ENCODE results near the gene RAD51B.

The RAD51B gene

DNA sequence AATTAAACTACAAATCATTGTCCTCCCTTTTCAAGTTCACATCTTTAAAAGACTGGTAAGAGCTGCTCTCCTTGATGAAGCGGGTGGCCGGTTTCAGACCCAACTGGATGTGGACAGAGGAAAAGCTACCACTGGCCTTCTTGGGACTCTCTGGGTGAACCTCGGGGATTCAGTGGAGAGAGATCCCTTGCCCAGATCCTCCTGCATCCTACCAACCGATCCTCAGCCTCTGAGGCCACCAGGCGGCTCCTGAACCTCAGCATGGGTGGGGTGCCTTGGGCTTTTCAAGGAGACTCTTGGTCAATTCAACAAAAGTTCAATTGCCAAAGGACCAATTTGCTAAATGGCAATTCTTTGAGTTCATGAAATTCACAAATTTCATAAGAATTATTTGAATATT, 888.8 kb downstream of the RAD51B start:
- no peak for DNase-seq

DNA sequence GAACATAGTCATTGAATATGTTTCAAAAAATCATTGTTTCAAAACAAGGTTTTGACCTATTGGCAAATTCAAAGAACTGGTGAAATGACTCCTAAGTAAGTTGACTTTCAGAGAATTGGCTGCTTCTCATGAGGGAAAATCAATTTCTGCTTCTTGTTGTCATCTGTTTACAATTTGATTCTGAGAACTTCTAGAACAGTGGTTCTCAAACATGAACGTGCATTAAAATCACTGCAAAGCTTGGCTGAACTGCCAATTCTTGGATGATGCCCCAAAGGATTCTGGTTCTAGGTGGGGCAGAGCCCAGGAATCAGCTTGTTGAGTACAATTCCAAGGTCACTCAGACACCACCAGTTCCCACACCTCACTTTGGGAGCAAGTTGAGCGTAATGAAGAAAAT, 889.4 kb downstream of the RAD51B start:
- no peak for DNase-seq

DNA sequence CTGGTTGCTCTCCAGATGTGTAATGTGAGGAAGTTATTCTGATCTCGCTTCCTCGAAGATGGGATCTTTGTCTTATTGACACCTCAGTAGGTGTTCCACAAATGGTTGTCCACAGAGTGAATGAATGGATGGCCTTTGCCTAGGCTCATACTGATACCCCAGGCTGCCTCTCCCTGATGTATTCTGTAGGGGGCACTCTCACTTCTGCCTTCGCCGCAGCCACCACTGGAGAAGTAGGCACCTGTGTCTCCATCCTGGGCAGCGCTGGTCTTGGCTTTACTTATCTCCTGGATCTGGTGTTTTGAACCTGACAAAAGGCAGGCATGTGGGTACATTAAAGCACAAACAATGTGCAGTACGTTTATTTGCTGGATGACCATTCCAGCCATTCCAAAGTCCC, 891.2 kb downstream of the RAD51B start:
- no peak for DNase-seq

DNA sequence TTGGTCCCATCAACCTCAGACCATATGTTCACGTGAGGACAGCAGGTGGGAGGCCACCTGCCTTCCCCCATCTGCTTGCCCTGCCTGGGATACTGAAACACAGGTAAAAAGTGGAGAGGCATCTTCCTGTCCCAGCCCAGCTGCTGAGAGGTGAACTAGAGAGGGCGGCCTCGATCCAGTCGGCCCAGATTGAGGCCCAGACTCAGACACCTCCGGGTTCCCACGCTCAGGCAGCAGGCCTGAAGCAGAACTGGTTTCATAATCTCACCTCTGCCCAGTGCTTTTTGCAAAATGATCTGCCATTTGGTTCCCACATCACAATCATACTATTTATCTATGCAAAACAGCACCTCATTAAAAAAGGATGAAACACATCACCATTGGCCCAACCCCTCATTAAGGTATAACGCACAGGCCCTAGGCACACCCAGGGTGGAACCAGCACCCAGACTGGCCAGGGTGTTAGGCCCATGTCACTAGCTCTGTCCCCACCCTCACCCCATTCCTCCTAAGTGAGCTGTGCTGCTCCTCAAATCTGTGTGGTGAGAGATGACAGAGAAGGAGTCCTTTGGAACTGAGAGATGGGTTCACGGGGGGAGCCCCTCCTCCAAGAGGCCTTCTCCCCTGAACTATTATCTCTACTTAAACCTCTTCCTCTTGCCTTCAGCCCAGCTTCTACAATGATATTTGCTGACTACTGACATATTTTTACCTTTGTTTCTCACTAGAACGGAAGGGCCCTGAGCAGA, 892.2 kb downstream of the RAD51B start:
- DNase-seq, result no peak

DNA sequence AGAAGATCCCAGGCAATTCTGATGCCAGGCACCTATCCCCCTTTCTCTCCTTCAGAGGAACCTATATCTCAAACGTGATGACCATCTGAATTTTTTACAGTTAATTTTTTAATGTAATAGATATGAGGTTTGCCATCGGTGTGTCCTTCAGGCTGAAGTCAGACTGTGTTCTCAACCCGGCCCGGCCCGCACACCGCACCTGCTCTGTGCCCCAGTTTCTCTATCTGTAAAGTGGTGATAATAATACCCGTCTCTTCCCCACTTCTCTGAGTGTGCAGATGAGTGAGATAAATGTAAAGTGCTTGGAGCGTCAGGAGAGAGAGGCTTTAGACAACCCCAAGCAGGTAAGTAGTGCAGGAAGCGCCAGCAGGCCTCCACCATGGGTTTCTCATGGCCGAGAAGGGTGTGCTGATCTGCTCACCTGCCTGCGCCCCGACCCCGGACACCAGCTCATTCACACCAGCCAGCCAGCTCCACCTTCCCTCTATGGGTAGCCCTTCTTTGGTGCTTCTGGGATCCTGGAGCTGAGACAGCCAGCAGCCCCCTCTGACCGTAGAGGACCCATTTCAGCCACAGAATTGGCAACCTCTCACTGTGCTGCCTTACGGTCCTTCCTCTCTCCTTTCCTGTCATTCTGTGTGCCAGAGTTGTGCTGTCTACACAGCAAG, 893.3 kb downstream of the RAD51B start:
- DNase-seq, result no peak

DNA sequence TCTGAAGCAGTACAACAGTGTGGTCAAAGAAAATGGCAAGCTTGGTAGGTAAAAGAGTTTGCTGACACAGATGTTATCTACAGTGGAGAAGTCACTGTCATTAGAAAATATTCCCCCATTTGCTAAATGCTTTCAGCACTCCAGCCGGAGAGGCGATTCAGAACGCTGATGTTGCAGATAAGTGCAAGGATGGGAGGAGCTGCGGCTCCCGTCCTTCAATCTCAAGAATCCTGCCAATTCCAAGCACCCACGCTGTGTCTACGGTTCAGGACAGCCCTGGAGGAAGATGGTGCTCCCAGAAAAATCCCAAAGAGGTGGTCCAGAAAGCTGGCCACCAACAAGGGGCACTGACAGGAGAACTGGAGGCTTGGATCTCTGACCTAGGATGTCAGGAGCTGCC, 894.2 kb downstream of the RAD51B start:
- no peak for DNase-seq

DNA sequence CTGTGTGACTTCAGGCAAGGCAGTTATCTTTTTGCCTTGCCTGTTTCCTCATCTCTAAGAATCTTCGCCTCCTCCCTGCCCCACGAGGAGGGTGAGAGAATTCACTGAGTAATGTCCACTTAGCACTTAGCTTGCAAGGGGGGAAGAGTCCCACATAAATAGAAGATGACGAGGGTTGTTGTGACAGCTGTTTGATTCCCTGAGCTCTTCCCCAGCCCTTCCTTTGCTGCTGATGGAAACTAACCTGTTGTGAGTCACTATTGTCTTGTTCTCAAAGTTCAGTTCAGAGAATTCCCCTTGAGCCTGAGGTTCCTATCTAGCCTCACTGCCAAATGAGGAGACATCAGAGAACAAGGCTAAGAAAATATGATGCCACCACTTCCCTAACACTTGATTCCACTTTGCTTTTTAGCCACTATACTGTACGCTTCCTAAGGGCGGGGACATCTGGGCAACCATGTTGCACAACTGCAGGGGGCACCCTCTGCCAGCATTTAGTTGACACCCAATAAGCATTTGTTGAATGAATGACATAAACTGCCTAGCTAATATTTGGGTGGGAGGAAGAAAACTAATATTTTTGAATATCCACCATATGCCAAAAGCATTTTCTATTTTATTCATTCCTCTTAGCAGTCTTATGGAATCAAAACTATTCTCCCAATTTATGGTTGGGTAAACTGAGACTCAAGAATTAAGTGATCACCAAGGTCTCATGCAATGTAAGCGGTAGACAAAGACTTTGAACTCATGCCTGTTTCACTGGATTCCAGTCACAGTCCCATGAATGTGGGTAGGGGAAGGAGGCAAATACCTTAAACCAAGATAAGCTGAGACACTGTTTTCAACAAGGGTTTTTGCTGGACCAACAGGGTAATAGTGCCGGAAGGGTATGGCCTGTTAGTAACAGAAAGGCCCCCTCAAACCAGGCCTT, 895.7 kb downstream of the RAD51B start:
- DNase-seq, result no peak

DNA sequence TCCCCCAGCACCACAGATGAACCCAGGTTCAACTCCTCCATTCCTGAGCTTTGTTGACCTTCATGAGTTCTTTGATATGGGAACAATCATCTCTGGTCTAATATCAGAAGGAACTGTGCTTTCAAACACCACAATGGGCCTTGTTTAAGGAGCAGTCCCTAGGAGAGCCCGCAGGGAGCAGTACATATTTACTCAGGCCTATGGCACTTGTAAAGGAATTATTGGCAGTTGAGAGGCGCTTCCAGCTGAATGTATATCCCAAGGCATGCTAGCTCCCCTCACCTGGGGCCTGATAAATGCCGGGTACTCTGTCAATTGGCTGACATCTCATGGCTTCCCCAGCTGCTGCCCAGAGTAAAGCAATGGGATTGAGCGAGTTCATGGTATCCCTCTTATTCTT, 897.1 kb downstream of the RAD51B start:
- DNase-seq, result no peak

DNA sequence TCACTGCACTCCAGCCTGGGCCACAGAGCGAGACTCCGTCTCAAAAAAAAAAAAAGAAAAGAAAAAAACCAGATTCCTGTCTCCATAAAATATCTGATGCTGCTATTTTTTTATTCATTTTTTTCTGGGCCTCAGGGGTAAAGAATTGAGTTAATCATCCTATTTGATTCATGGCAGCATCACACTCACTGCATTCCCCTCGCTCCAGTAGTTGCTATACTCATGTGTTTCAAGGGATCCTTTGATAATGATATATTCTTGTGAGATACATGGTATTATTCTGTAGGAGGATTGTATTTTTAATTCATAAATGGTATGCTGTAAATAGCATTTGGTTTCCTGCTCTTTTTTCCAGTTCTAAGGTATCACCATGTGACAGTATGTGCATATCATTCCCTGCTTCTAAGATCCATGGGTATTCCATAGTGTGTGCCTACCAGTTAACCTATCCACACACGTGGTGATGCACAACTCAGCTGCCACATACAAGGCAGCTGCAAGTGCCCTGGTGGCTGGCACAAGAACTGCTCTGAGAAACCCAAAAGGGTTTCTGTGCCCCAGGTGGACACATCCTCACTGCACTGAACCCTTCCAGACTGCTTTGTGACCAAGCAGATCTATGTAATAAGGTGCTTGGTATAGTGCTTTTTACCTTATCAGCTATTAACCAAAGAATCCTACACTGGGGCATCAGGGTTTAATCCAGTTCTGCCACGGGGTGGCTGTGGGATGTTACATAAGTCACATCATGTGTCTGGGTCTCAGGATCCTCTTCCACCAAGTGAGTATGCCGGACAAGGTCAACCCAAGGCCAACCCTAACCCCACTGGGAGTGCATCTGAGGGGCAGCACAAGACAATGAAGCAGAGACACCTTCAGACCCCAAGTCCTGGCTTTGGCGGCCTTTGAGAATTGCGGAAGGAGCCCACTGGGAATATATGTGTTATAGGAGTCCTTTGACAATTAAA, 898.7 kb downstream of the RAD51B start:
- DNase-seq, result no peak

DNA sequence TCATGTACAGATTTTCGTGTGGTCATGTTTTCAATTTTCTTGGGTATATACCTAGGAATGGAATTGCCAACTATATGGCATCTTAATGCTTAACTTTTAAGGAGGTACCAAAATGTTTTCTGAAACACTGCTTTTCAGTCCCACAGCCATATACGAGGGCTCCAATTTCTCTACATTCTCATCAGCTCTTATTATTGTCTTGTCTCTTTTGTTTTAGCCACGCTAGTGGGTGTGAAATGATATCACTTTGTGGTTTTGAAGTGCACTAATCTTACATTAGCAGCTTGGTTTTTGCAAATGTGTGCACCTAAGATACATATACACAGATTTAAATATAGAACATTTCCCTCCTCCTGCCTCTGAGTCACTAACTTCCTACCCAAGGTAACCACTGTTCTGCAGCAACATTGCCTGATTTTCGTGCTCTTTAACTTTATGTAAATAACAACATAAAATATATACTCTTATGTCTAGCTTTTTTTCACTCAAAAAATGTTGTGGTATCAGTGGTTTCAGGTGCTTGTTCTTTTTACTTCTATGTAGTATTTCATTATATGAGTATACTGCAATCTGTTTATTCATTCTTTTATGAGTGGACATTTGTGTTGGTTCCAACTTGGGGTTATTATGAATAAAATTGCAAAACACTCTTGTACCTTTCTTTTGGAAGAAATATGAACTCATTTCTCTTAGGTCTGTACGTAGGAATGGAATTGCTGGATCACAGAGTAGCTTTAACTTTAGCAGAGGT, 900.2 kb downstream of the RAD51B start:
- DNase-seq, result no peak

DNA sequence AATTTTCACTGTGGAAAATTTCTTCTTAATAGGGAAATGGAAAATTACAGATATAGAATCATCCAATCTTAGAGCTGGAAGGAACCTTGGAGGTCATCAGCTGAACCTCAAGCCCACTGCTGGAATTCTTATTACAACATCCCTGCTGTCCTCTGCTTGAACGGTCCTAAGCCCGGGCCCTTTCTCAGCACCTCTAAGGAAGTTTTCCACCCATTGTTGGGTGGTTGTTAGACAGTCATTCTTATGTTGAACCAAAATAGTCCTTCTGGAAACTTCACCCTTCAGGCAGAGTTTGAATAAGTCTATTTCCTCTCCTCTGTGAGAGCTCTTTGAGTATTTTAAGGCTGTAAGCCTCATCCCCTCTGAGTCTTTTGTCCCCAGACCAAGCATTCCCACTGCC, 902.6 kb downstream of the RAD51B start:
- DNase-seq, result no peak

DNA sequence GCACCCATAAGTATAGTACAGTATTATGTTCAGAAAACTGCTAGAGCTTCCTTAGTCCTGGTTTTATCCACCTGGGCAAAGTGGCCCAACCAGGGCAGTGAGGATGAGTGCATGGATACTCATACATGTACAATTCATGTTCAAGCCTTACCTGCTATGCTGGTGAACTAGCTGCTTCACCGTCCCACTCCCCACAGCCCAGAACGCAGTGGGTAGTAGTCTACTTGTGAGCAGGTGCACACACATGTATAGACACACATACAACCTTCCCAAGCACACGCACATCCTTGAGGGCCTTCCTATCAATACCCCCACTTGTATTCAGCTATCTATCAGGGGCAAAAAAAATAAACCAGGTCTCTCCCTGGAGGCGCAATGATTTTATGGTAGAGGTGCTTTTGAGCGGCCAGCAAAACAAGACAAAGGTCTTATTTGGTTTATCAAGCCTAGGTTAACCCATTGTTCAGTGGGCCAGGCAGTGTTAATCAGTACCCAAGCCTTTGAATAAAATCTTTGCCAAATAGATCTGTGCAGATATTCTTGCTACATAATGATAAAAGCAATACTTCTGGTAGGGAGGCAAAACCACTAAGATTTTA, 903.5 kb downstream of the RAD51B start:
- no peak for DNase-seq

DNA sequence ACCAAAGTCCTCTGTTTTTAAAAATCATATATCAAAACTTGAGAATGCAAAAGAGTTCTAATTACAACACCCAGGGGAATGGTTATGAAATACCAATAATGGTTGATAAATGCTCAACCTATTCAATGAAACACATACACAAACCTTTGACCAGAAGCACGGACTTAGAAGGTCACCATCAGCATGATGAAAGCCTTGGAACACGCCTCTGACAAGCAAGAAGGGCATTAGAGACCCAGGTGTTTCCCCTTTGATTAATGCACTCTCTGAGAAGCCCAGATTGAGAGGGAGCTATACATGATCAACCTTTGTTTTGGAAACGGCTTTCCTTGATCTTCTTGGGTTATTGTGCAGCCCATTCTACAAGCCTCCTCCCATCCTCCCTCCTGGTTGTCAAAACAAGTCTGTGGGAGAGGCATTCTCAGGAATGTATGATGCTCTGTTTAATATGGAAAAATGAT, 904.3 kb downstream of the RAD51B start:
- DNase-seq, result no peak

DNA sequence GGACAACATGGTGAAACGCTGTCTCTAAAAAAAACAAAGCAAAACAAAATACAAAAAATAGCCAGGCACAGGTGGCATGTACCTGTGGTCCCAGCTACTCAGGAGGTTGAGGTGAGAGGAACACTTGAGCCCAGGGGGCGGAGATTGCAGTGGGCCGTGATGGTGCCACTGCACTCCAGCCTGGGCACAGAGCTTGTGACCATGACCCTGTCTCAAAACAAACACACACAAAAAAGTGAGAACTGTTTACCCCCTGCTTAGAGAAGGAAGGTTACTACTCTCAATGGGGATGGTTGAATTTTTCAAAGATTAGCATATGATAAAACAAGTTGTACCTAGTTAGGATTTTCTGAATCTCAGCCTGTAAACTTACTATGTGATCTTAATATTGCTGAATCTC, 905.3 kb downstream of the RAD51B start:
- DNase-seq, result no peak

DNA sequence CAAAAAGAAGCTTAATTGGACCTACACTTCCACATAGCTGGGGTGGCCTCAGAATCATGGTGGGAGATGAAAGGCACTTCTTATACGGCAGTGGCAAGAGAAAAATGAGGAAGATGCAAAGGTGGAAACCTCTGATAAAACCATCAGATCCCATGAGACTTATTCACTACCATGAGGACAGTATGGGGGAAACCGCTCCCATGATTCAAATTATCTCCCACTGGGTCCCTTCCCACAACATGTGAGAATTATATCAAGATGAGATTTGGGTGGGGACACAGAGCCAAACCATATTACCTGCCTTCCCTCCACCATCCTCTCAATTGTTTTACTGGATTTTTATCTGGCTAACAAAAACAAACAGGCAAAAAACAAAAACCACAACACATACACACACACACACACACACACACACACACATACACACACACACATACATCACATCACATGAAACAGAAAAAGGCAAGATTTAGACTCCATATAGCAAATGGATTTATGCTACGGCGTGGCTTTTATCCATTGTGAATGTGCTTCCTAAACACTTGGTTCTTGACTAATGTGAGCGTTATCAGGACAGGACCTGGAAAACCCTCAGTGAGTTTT, 906.6 kb downstream of the RAD51B start:
- no peak for DNase-seq

DNA sequence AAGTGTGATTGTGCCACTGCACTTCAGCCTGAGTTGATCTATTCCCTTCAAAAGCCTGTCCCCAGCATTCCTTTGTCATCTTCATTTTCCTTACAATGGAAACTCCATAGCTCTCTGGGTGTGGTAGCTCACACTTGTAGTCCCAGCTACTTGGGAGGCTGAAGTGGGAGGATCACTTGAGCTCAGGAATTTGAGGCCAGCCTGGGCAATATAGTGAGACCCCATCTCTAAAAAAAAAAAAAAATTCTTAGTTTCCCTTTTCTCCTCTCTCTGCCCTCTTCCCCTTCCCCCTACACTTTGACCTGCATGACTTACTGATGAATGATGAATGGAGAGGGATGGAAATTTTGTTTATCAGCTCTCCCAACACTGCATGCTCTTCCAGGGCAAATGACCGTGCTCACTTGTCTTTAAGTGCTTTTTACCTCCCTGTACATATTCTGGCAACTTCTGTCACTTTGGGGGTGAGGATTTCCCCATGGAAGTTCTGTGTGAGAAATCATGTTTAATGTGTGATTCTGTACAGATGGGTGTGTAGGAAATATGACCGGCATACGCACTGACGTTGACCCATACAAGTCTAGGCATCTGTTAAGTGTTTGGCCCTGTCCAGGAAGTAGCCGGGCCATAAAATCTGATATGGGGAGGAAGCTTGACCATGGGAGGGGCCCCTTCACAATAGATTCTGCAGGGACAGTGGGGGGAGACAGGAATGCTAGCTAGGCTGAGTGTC, 907.9 kb downstream of the RAD51B start:
- DNase-seq, result no peak

DNA sequence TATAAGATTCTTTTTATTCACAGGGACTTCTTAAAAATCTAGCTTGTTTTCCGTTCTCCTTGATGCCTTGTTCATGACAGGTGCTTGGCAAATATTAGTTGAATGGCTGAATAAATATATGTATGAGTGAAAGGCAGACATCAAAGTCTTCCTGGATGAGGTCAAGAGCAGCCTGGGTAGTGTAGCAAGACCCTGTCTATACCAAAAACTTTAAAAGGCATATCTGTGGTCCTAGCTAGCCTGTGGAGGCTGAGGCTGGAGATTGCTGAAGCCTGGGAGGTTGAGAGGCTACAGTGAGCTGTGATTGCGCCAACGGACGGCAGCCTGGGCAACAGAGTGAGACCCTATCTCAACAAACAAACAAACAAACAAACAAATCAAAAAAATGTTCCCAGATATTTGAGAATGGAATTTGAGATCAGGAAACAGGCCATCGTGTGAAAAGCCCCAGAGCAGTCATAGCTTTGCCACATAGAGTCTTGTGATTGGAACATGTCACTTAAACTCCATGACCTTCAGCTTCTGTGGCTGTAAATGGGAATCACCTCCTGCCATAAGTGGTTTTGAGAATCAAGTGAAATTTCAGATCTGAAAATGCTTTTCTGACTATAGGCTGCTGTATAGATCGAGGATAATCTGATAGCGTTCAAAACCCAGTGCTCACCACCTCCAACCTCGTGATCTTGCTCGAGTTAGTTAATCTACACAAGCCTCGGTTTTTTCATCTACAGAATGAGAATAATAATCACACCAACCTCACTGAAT, 908.9 kb downstream of the RAD51B start:
- DNase-seq, result no peak

DNA sequence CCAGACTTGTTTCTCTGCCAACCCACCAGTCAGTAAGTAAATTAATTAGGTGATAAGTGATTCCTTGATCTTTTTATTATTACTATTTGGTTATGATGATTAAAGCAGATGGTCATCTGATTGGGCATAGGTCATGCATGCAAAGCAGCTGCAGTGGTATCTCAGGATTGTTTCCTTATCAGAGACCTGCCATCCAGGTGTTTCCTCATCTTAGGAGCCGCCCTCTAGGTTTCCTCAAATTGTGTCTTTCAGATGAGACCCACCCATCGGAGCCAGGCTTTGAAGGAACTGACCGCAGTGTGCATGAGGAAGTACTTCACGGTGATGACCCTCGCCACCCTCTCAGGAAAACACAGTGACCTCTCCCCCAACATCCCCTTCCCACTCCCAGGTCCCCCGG, 910.0 kb downstream of the RAD51B start:
- no peak for DNase-seq

DNA sequence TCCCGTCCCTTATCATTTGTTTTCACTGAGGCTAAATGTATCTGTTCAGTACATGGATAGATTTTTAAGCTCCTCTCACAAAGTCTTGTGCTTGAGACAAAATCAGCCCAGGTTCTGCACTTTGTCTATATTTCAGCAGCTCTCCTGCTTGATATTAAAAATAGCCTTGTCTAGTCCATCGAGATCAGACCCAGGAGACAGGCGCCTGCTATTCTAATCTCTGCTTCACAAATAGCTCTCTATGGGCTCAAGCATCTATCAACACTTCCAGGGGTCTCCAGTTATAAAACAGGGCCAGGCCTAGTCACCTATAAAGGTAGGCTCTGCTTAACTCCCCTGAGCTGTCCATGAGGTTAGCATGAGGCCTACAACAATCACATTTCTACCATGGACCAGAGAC, 910.8 kb downstream of the RAD51B start:
- no peak for DNase-seq

All from NCI-H2081 (cell line).